ENCODE measurements around the gene MASP1. TPM values are rescaled to one million over a fixed set of nuclear protein-coding genes. Genes with fewer than 3 reads are reported as not detected.

The MASP1 gene
- total and polyA plus RNA-seq, 2 of the 4 experiments (the other 2 are of a cell fraction) = 13.1 to 16.2 TPM

DNA sequence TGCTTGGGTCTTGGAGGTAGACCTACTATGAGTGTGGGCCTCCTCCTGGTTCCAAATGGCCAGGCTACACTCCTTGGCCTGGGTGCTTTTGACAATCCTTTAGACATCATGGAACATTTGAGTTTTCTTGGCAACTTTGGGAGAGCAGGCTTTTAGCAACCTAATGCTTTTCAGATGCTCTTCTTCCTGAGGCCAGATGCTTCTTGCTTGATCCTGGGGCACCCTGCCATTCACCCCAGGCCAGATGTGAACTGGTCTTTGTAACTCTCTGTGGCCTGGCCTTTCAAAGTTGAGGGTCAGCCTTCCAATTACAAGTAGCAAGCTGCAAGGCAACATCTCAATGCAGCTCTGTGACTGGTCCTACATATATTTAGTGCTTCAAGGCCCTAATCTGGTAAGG lies 53.8 kb downstream of the MASP1 start:
- Histone ChIP-seq H3K79me1 (ENCODE audit: low read depth in 1 of 2, low read length in 2 of 2) (no peaks in the 10 kb centered on the region), H3K36me3 (ENCODE audit: control insufficient read depth, insufficient read depth, low read length) (peaks cover 2% of the 10 kb centered on the region; the same call in 1 of the 2 replicates), H3K4ac (ENCODE audit: low read depth, low read length) (no peak overlapping the region), H2AK9ac (replicated peaks; ENCODE audit: low read depth, low read length, poor library complexity) (no peak overlapping the region), H3K9me3 (ENCODE audit: control insufficient read depth, insufficient read depth, low read length) (no peaks in the 10 kb centered on the region), H3K27ac (ENCODE audit: insufficient read depth, low read length) (no peak overlapping the region), H3K27me3 (ENCODE audit: control insufficient read depth, insufficient read depth, low read length) (no peaks in the 10 kb centered on the region; the same call in 1 of the 2 replicates), H3K4me2 (ENCODE audit: low read depth, low read length) (no peak overlapping the region), H2AFZ (replicated peaks; ENCODE audit: low read length, poor library complexity) (no peak overlapping the region), H2BK15ac (ENCODE audit: low read depth, low read length) (peak overlapping the region; percentile 20; the same call in 1 of the 3 replicates), H3K23ac (ENCODE audit: low read depth, low read length) (no peak overlapping the region), H4K20me1 (ENCODE audit: insufficient read depth, low read length) (no peaks in the 10 kb centered on the region), H3K4me1 (ENCODE audit: control insufficient read depth, insufficient read depth, low read length) (0 out of 2 replicates have a peak, but pooled peaks cover 2% of the 10 kb centered on the region), H4K91ac (ENCODE audit: insufficient read depth, low read depth, low read length) (no peak overlapping the region), H3K56ac (ENCODE audit: extremely low read depth, insufficient read depth, low read length) (no peak overlapping the region), H3K14ac (replicated peaks; ENCODE audit: low read depth, low read length) (no peak overlapping the region), H4K5ac (ENCODE audit: low read depth, low read length) (no peak overlapping the region), H3K9me1 (ENCODE audit: insufficient read depth, low read length) (no peaks in the 10 kb centered on the region), H2AK5ac (ENCODE audit: low read depth, low read length) (no peak overlapping the region), H2BK20ac (ENCODE audit: low read depth, low read length) (no peak overlapping the region; the same call in 1 of the 2 replicates), H3K18ac (ENCODE audit: low read depth, low read length) (no peak overlapping the region), H3K9ac (ENCODE audit: low read depth, low read length) (no peak overlapping the region), H3K4me3 (ENCODE audit: insufficient read depth, low read depth, low read length) (no peak overlapping the region), H2BK5ac (ENCODE audit: low read depth, low read length, poor library complexity, severe bottlenecking) (no peak overlapping the region), H2BK120ac (ENCODE audit: low read depth, low read length) (no peak overlapping the region; the same call in 1 of the 2 replicates), H4K8ac (ENCODE audit: low read depth in 2 of 2, low read length in 2 of 2) (no peak overlapping the region)
- CTCF ChIA-PET = no interaction called here
- DNase-seq = no peak
- TF ChIP-seq MAZ (IDR thresholded peaks at IDR 0.05; ENCODE audit: borderline replicate concordance, low read depth, low read length) (no peak), RCOR1 (IDR thresholded peaks at IDR 0.05; ENCODE audit: insufficient replicate concordance, low read length) (no peak)
- TF ChIP-seq, protein P1, sequence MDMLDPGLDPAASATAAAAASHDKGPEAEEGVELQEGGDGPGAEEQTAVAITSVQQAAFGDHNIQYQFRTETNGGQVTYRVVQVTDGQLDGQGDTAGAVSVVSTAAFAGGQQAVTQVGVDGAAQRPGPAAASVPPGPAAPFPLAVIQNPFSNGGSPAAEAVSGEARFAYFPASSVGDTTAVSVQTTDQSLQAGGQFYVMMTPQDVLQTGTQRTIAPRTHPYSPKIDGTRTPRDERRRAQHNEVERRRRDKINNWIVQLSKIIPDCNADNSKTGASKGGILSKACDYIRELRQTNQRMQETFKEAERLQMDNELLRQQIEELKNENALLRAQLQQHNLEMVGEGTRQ (IDR thresholded peaks at IDR 0.05; ENCODE audit: low read depth, low read length) = no peak
- intact Hi-C loops (cut with micrococcal nuclease) (no loop called here), in situ Hi-C loops (cut with MboI; ENCODE audit: low sequenced_read_pairs) (loop anchor here (5.0 kb wide), 1 partner anchor 55 kb away; the partner anchor contains the start of gene MASP1), dilution Hi-C loops (cut with HindIII; ENCODE audit: low sequenced_read_pairs, unreplicated experiment) (no loop called here)
- POLR2A ChIA-PET (ENCODE audit: unreplicated experiment) = no interaction called here
- no peak for ATAC-seq (ENCODE audit: low read depth)
- no TSS peak for BruUV-seq (replicated peaks)

Measured in IMR-90 (cell line).